Endothelial cell of umbilical vein (primary cell): ENCODE results near the gene SULT2A1. TPM values are rescaled to one million over a fixed set of nuclear protein-coding genes. Genes with fewer than 3 reads are reported as not detected.
"Not testable (repeated sequence)": the region's sequence is repeated elsewhere in the genome, so short reads cannot be mapped to it uniquely, and the experiment has no call there.

Experiments used
- BruUV-seq: library from RNA; stranded (reverse); fragments of 400-500 nt; replicated peaks from 2 replicates; lab custom pipeline; 2021; lab: Mats Ljungman, UMichigan
- CTCF ChIA-PET: fragments of 300-600, 350-600 bp; sonication (Branson Sonifier 250); formaldehyde crosslinking; loops from one replicate; lab custom pipeline; 2021; ENCODE audit warnings: antibody characterized with exemption, inconsistent platforms; lab: Charles Lee
- POLR2A ChIA-PET: fragments of 300-600, 350-600 bp; sonication (Branson Sonifier 250); formaldehyde crosslinking; loops from one replicate; lab custom pipeline; 2021; ENCODE audit warnings: antibody characterized with exemption, inconsistent platforms; lab: Charles Lee
- DNase-seq: peaks from one replicate; pipeline ENCODE4 v3.0.0-alpha.2; 2011; ENCODE audit warnings: low read depth, low spot score
- FAIRE-seq: peaks from 2 replicates; lab custom pipeline; 2011; peaks lifted over from hg19 to GRCh38; lab: Jason Lieb, UNC
- H2AFZ ChIP-seq: 2 replicates; pipeline ENCODE4 v1.6.0; 2012; ENCODE audit warnings: low read depth, low read length, control low read depth, inconsistent platforms
- H3K27ac ChIP-seq: 2 replicates; pipeline ENCODE4 v1.5.1; 2011; ENCODE audit warnings: low read depth, mild to moderate bottlenecking, control low read depth, low read length, moderate library complexity; ENCODE audit not compliant: insufficient read depth
- H3K27me3 ChIP-seq, 2 experiments: 2 replicates each; pipeline versions ENCODE4 v1.6.0 to v1.6.1; 2011; ENCODE audit warnings: low read length in 2 of 2, mixed read lengths in 1 of 2; ENCODE audit not compliant: control insufficient read depth in 2 of 2, insufficient read depth in 2 of 2
- H3K36me3 ChIP-seq, 2 experiments: 2 replicates in 1 of 2; 3 replicates in 1 of 2; pipeline ENCODE4 v1.5.1; 2011; ENCODE audit warnings: low read length in 2 of 2, mild to moderate bottlenecking in 1 of 2, moderate library complexity in 1 of 2; ENCODE audit not compliant: control insufficient read depth in 2 of 2, insufficient read depth in 2 of 2; ENCODE audit errors: extremely low read depth in 1 of 2
- H3K4me1 ChIP-seq: 3 replicates; pipeline ENCODE4 v1.5.1; 2011; ENCODE audit warnings: mild to moderate bottlenecking, low read length; ENCODE audit not compliant: control insufficient read depth, insufficient read depth; ENCODE audit errors: extremely low read depth
- H3K4me2 ChIP-seq: 2 replicates; pipeline ENCODE4 v1.6.1; 2011; ENCODE audit warnings: low read length, control low read depth, mixed read lengths; ENCODE audit not compliant: insufficient read depth
- H3K4me3 ChIP-seq, 3 experiments: fragments of 200-600 bp in 1 of 3; sonication (generic), shearing (Covaris generic) in 1 of 3; replicated peaks in 1 of 3; 2 replicates each; pipeline ENCODE4 v1.5.1; 2011 to 2016; ENCODE audit warnings: control low read depth in 3 of 3, low read length in 3 of 3, mild to moderate bottlenecking in 2 of 3, inconsistent platforms in 1 of 3, low read depth in 1 of 3, moderate library complexity in 1 of 3; ENCODE audit not compliant: insufficient read depth in 1 of 3
- H3K79me2 ChIP-seq: 2 replicates; pipeline ENCODE4 v1.6.0; 2012; ENCODE audit warnings: low read length, inconsistent platforms; ENCODE audit not compliant: control insufficient read depth, insufficient read depth
- H3K9ac ChIP-seq: replicated peaks from 2 replicates; pipeline ENCODE3; 2011; ENCODE audit warnings: low read length, control low read depth; ENCODE audit not compliant: insufficient read depth; ENCODE audit errors: extremely low read depth
- H3K9me1 ChIP-seq: replicated peaks from 3 replicates; pipeline ENCODE4 v1.6.0; 2011; ENCODE audit warnings: mild to moderate bottlenecking, low read length; ENCODE audit not compliant: control insufficient read depth, insufficient read depth; ENCODE audit errors: extremely low read depth
- H3K9me3 ChIP-seq: replicated peaks from 2 replicates; pipeline ENCODE4 v1.5.1; 2012; ENCODE audit warnings: low read length, inconsistent platforms; ENCODE audit not compliant: control insufficient read depth, insufficient read depth
- H4K20me1 ChIP-seq: replicated peaks from 2 replicates; pipeline ENCODE3; 2011; ENCODE audit warnings: mild to moderate bottlenecking, low read length; ENCODE audit not compliant: control insufficient read depth, insufficient read depth; ENCODE audit errors: extremely low read depth
- CTCF ChIP-seq, 2 donors: IDR thresholded peaks; 1 replicate in 1 of 2; 2 replicates in 1 of 2; pipeline ENCODE4 v1.5.1; 2011; ENCODE audit warnings: low read length in 2 of 2, mild to moderate bottlenecking in 2 of 2, moderate library complexity in 2 of 2, control low read depth in 1 of 2, inconsistent platforms in 1 of 2, low read depth in 1 of 2; ENCODE audit not compliant: insufficient read depth in 1 of 2; ENCODE audit errors: extremely low read depth in 1 of 2
- EZH2 ChIP-seq: IDR thresholded peaks from 2 replicates; pipeline ENCODE4 v1.6.1; 2012; ENCODE audit warnings: borderline replicate concordance, low read depth, mild to moderate bottlenecking, moderate library complexity, low read length, inconsistent platforms; ENCODE audit not compliant: severe bottlenecking
- FOS ChIP-seq: IDR thresholded peaks from 2 replicates; pipeline ENCODE4 v1.6.1; 2011; ENCODE audit warnings: mild to moderate bottlenecking, low read length, moderate library complexity, borderline replicate concordance; ENCODE audit not compliant: insufficient read depth
- GATA2 ChIP-seq: IDR thresholded peaks from 2 replicates; pipeline ENCODE4 v1.7.0; 2011; ENCODE audit warnings: low read depth, mild to moderate bottlenecking, moderate library complexity, mixed read lengths, low read length; ENCODE audit not compliant: insufficient read length, insufficient read depth
- JUN ChIP-seq: IDR thresholded peaks from 2 replicates; pipeline ENCODE4 v1.6.1; 2011; ENCODE audit warnings: borderline replicate concordance, low read depth; ENCODE audit not compliant: insufficient read length, insufficient read depth
- MAX ChIP-seq: IDR thresholded peaks from 2 replicates; pipeline ENCODE4 v1.6.1; 2011; ENCODE audit not compliant: insufficient read depth, insufficient read length
- MYC ChIP-seq: IDR thresholded peaks from one replicate; pipeline ENCODE4 v1.6.1; 2011; ENCODE audit warnings: mild to moderate bottlenecking, low read depth, low read length
- POLR2A ChIP-seq: IDR thresholded peaks from 2 replicates; pipeline ENCODE4 v1.6.1; 2012; ENCODE audit warnings: low read depth, mild to moderate bottlenecking, control low read depth, low read length
- POLR2AphosphoS5 ChIP-seq: IDR thresholded peaks from 2 replicates; pipeline ENCODE4 v1.6.1; 2012; ENCODE audit warnings: low read depth, mild to moderate bottlenecking, control low read depth, low read length, moderate library complexity; ENCODE audit not compliant: insufficient read depth
- dilution Hi-C: fragments of 300-500 bp; cut with MboI; formaldehyde crosslinking; loops from one replicate; pipeline ENCODE4 v1.15.0; 2019; ENCODE audit warnings: low sequenced_read_pairs; ENCODE audit not compliant: extremely low pct_ligation_motif_present
- intact Hi-C: fragments of 100-400 bp; cut with micrococcal nuclease; formaldehyde crosslinking; loops from one replicate; pipeline ENCODE4 v1.10.0; 2022
- polyA plus RNA-seq, 4 experiments: library from polyadenylated mRNA; depleted of rRNA in 3 of 4; stranded (reverse) in 3 of 4; unstranded in 1 of 4; fragments of >200 nt; gene quantifications; 2 replicates each; pipeline versions ENCODE4 v1.2.1 to v1.2.3, GENCODE V29; 2011 to 2012; ENCODE audit warnings: missing spikeins in 1 of 4
- total RNA-seq: library from RNA; stranded (reverse); gene quantifications from 2 replicates; pipeline ENCODE4 v1.2.3, GENCODE V29; 2021

The SULT2A1 gene
- total and polyA plus RNA-seq, 2 donors (not counting 3 experiments of a cell fraction or from before 2014, with no cell fraction given) = not detected

- CTCF ChIA-PET = interaction anchor here (0.5 kb wide), 1 partner anchor 50 kb away, joined by 3 read pairs; no protein-coding TSS in a partner anchor
- no peak for TF ChIP-seq MAX
- no peak for TF ChIP-seq FOS
- no peak for TF ChIP-seq GATA2
- TF ChIP-seq POLR2AphosphoS5 = no peak
- no peak for TF ChIP-seq CTCF (IDR thresholded peaks at IDR 0.05; ENCODE audit: extremely low read depth in 1 of 2, insufficient read depth in 1 of 2, low read depth in 1 of 2, low read length in 2 of 2)
- TF ChIP-seq EZH2 = no peak
- no peak for TF ChIP-seq JUN
- TF ChIP-seq POLR2A = no peak
- TF ChIP-seq MYC = no peak
- POLR2A ChIA-PET = no interaction called here
- Histone ChIP-seq H4K20me1 (no peaks in the 10 kb centered on the region), H3K27ac (no peak overlapping the region), H3K9ac (no peak overlapping the region), H3K9me3 (no peaks in the 10 kb centered on the region), H3K36me3 (no peaks in the 10 kb centered on the region), H3K4me2 (no peak overlapping the region), H3K27me3 (no peaks in the 10 kb centered on the region), H2AFZ (no peak overlapping the region), H3K4me1 (no peaks in the 10 kb centered on the region), H3K4me3 (no peak overlapping the region), H3K9me1 (no peaks in the 10 kb centered on the region), H3K79me2 (no peaks in the 10 kb centered on the region)
- dilution Hi-C loops (no loop called here), intact Hi-C loops (no loop called here)
- DNase-seq (no peak), FAIRE-seq (no peak)
- no TSS peak for BruUV-seq
Observed at GRCh38 chr19:47860602-47861297, 25.4 kb downstream of the SULT2A1 start.

- H3K4me1 ChIP-seq, H4K20me1 ChIP-seq, intact Hi-C loops, H3K4me3 ChIP-seq, H3K79me2 ChIP-seq, H2AFZ ChIP-seq, CTCF ChIA-PET, H3K9me1 ChIP-seq, FAIRE-seq, H3K36me3 ChIP-seq, BruUV-seq, DNase-seq, H3K27me3 ChIP-seq, H3K9ac ChIP-seq, H3K9me3 ChIP-seq, H3K4me2 ChIP-seq, POLR2A ChIA-PET, dilution Hi-C loops, H3K27ac ChIP-seq: not testable (repeated sequence)
Observed at GRCh38 chr19:47859838-47860237, 26.3 kb downstream of the SULT2A1 start.
